LNCaP clone FGC (cell line): ENCODE measurements around the gene JOSD1.

Source experiments
- DNase-seq: peaks from one replicate; pipeline ENCODE4 v3.0.0-alpha.2; 2011; ENCODE audit warnings: low read depth
- H3K4me3 ChIP-seq: 2 replicates; pipeline ENCODE4 v1.5.1; 2011; ENCODE audit warnings: mild to moderate bottlenecking, low read depth, low read length, control low read depth
- TF ChIP-seq, protein P1 (sequence below): IDR thresholded peaks from 2 replicates; pipeline ENCODE4 v1.5.1; 2012; ENCODE audit warnings: mild to moderate bottlenecking; ENCODE audit not compliant: control insufficient read depth, insufficient read depth; ENCODE audit errors: extremely low read depth

JOSD1 gene

DNA sequence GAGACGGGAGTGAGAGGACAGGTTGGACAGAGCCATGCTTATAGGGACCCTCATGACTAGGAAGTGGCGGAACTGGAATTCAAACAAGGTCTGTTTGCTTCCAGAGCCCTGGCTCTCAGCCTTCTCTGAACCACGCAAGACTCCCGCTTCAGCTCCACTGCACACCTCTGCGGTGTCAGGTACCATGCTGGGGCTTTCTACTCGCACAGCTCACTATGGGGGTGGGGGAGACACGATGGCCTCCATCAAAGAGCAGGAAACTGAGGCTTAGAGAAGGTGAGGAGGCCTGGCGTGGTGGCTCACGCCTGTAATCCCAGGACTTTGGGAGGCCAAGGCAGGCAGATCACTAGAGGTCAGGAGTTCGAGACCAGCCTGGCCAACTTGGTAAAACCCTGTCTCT is 40.8 kb upstream of the JOSD1 start:
- TF ChIP-seq, protein P1, sequence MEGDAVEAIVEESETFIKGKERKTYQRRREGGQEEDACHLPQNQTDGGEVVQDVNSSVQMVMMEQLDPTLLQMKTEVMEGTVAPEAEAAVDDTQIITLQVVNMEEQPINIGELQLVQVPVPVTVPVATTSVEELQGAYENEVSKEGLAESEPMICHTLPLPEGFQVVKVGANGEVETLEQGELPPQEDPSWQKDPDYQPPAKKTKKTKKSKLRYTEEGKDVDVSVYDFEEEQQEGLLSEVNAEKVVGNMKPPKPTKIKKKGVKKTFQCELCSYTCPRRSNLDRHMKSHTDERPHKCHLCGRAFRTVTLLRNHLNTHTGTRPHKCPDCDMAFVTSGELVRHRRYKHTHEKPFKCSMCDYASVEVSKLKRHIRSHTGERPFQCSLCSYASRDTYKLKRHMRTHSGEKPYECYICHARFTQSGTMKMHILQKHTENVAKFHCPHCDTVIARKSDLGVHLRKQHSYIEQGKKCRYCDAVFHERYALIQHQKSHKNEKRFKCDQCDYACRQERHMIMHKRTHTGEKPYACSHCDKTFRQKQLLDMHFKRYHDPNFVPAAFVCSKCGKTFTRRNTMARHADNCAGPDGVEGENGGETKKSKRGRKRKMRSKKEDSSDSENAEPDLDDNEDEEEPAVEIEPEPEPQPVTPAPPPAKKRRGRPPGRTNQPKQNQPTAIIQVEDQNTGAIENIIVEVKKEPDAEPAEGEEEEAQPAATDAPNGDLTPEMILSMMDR, result no peak
- H3K4me3 ChIP-seq, result no peak overlapping the region

DNA sequence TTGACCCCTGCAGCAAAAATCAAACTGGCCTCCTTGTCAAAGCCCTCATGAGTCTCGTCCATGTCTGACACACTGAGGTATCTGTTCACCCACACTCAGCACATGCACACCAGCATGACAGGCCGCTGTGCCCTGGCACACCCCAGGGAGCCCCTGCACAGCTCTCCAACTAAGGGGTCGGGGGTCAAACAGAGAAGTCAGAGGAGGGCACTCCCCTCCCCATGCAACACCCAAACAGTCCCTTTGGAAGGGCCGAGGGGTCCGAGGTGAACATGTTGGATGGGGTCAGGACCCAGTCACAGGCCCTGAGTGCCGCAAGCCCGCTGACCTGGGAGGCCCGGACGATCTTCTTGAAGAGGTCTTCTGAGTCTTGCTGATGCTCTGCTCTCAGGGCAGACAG is 40.4 kb upstream of the JOSD1 start:
- TF ChIP-seq, protein P1, result no peak
- H3K4me3 ChIP-seq, result no peak overlapping the region
- no peak for DNase-seq

More for the DNA sequence above, 40.8 kb upstream of the JOSD1 start:
- DNase-seq, result no peak

DNA sequence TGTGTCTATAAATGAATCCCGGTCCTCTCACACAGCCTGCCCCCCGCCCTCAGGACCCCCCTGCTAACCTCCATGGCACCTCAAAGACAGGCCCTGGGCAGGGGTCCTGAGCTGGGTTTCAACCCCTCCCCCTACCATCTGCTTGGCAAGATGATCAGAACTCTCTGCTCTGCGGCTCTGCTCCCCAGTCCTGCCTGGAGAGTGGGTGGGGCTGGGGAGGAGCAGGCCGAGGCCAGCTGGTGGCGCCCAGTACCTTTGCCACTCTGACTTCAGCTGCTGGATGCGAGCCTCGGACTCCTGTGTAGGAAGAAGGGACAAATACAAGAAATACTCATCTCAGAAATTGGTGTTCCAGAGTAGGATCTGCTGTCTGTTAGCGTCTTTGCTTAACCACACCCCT is 40.0 kb upstream of the JOSD1 start:
- TF ChIP-seq, protein P1, result no peak; the same call in 1 of the 2 replicates

DNA sequence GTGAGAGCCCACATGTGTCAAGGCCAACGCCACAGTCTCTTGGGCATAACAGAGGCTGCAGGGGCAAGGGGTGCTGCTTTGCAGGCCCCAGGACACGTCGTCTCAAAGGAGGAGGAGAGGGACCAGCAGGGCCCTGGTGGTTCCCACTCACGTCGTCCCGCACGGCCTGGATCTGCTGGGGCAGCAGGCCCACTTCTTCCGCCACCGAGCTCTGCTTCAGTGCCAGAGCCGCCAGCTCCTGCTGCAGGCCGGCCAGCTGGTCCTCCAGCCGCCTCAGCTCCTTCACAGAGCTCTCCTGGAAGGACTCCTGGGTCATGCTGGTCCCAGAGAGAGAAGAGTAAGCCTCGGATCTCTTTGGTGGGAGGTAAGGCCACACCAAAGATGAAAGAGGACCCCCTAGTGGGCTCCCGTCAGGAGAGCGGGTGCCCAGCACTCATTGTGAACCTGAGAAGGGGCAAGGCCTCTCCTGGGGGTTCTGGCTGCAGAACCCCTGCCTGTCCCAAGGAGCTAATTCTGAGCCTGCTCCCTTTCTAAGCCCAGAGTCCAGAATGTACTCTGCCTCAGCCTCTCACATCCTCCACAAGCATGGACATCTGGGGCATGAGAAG is 39.5 kb upstream of the JOSD1 start:
- TF ChIP-seq, protein P1, result no peak
- no peak for DNase-seq
- H3K4me3 ChIP-seq, result no peak overlapping the region

More for the DNA sequence above, 40.0 kb upstream of the JOSD1 start:
- H3K4me3 ChIP-seq, result no peak overlapping the region
- no peak for DNase-seq

DNA sequence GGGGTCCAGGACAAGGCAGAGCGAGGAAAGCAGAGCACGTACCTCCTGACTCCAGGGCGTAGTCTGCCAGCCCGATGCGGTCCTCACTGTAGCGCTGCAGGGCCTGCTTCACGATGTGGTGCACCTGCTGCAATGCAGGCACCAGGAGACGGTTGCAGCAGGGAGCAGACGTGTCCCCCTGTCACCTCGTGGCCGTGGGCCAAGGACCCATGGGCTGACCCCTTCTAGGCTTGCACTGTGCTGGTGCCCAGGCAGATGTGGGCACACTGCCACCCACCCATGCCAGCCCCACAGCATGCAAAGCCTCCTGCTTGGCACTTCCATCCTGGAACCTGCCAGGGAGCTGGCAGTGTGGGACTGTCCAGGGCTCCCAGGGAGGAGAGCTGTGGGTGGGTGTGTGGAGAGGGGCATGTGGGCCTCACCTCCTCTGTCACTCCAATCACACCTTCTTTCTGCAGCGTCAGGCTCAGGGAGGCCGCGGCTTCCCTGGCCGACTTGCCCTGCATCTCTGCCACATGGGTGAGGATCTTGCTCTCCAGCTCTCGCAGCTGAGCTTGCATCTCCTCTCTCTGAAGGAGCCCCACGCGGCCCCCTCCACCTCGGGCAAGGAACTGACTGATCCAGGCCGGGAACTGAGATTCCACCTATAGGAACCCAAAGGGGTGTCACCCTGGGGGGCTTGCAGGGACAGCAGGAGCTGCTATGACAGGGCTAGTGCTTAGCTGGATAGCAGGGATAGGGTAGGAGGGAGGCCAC is 38.7 kb upstream of the JOSD1 start:
- no peak overlapping the region for H3K4me3 ChIP-seq
- no peak for DNase-seq
- TF ChIP-seq, protein P1, result no peak

DNA sequence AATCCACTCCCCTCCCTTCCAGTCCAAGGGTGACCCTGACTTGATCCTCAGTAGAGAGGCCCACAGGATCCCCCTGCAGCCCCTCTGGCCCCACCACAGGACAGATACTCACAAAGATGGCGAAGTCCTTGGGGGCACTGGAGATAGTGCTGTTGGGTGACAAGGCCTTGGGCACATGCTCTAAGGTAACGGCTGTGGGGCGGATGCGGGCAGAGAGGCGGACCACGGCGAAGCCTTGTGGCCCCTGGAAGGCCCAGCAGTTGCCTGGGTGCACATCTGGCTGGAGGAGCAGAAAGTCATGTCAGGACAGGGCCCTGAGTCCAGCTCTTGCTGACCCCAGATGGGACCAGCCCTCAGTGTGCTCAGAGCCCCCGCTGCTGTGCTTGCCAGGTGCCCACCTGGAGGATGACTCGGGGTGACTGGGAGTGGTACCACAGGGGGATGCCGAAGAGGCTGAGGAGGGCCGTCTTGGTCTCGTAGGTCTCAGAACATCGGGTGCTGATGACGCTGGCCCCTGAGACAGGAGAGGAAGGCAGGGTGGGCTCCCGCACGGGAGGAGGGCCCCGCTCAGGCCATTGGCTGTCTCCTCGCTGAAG is 37.8 kb upstream of the JOSD1 start:
- TF ChIP-seq, protein P1, result no peak
- no peak overlapping the region for H3K4me3 ChIP-seq
- no peak for DNase-seq
